ENCODE data around the gene PPP6R2. TPM values are rescaled to one million over a fixed set of nuclear protein-coding genes. Genes with fewer than 3 reads are reported as not detected.

Gene PPP6R2
- polyA plus RNA-seq, 1 donor (not counting 4 experiments of a cell fraction or from before 2014, with no cell fraction given), result 19.8 TPM

GRCh38 chr22:50317178-50317577, 25.9 kb upstream of the PPP6R2 start:
- Histone ChIP-seq H3K4me3 (ENCODE audit: control insufficient read depth in 2 of 3, extremely low read depth in 1 of 3, insufficient read depth in 2 of 3, low read depth in 1 of 3, low read length in 3 of 3) (no peak overlapping the region), H2AFZ (ENCODE audit: control insufficient read depth, low read length) (no peak overlapping the region), H3K9me3 (ENCODE audit: control insufficient read depth, low read depth, low read length) (no peaks in the 10 kb centered on the region), H3K79me2 (ENCODE audit: control insufficient read depth, insufficient read depth, low read length) (no peaks in the 10 kb centered on the region), H3K4me2 (ENCODE audit: control insufficient read depth, extremely low read depth, insufficient read depth, low read depth, low read length) (no peak overlapping the region), H3K4me1 (ENCODE audit: control insufficient read depth, extremely low read depth, insufficient read depth, low read length) (peaks cover 4% of the 10 kb centered on the region), H3K9ac (ENCODE audit: control insufficient read depth, extremely low read depth, insufficient read depth, low read length) (no peak overlapping the region), H3K9me1 (ENCODE audit: control insufficient read depth, extremely low read depth, insufficient read depth, low read length) (no peaks in the 10 kb centered on the region), H3K27me3 (ENCODE audit: control insufficient read depth, extremely low read depth, insufficient read depth, low read length) (peaks cover 20% of the 10 kb centered on the region), H3K36me3 (ENCODE audit: control insufficient read depth in 2 of 2, extremely low read depth in 1 of 2, insufficient read depth in 2 of 2, low read length in 2 of 2) (no peaks in the 10 kb centered on the region), H3K27ac (ENCODE audit: control insufficient read depth, insufficient read depth, low read length) (no peak overlapping the region), H4K20me1 (ENCODE audit: control insufficient read depth, extremely low read depth, insufficient read depth, low read length) (no peaks in the 10 kb centered on the region)
- no peak for DNase-seq (ENCODE audit: low read depth, low spot score)
- TF ChIP-seq EZH2 (IDR thresholded peaks at IDR 0.05; ENCODE audit: low read length) (no peak), CTCF (optimal IDR thresholded peaks at IDR 0.05 in 1 of 3, IDR thresholded peaks at IDR 0.05 in 1 of 3, conservative IDR thresholded peaks at IDR 0.05 in 1 of 3; ENCODE audit: extremely low read depth in 1 of 3, insufficient read depth in 2 of 3, low read length in 3 of 3) (no peak)
- FAIRE-seq, result no peak
- dilution Hi-C loops (cut with MboI; ENCODE audit: extremely low pct_ligation_motif_present, low sequenced_read_pairs), result no loop called here

- FAIRE-seq (no peak), DNase-seq (ENCODE audit: low read depth, low spot score) (no peak)
- TF ChIP-seq EZH2 (IDR thresholded peaks at IDR 0.05; ENCODE audit: low read length) (no peak), CTCF (optimal IDR thresholded peaks at IDR 0.05 in 1 of 3, IDR thresholded peaks at IDR 0.05 in 1 of 3, conservative IDR thresholded peaks at IDR 0.05 in 1 of 3; ENCODE audit: extremely low read depth in 1 of 3, insufficient read depth in 2 of 3, low read length in 3 of 3) (no peak)
- Histone ChIP-seq H3K36me3 (ENCODE audit: control insufficient read depth in 2 of 2, extremely low read depth in 1 of 2, insufficient read depth in 2 of 2, low read length in 2 of 2) (no peaks in the 10 kb centered on the region), H3K79me2 (ENCODE audit: control insufficient read depth, insufficient read depth, low read length) (no peaks in the 10 kb centered on the region), H3K9ac (ENCODE audit: control insufficient read depth, extremely low read depth, insufficient read depth, low read length) (no peak overlapping the region), H2AFZ (ENCODE audit: control insufficient read depth, low read length) (no peak overlapping the region), H3K4me1 (ENCODE audit: control insufficient read depth, extremely low read depth, insufficient read depth, low read length) (peaks cover 4% of the 10 kb centered on the region), H3K27me3 (ENCODE audit: control insufficient read depth, extremely low read depth, insufficient read depth, low read length) (peaks cover 20% of the 10 kb centered on the region), H3K9me3 (ENCODE audit: control insufficient read depth, low read depth, low read length) (no peaks in the 10 kb centered on the region), H3K4me3 (ENCODE audit: control insufficient read depth in 2 of 3, extremely low read depth in 1 of 3, insufficient read depth in 2 of 3, low read depth in 1 of 3, low read length in 3 of 3) (no peak overlapping the region), H3K9me1 (ENCODE audit: control insufficient read depth, extremely low read depth, insufficient read depth, low read length) (no peaks in the 10 kb centered on the region), H3K4me2 (ENCODE audit: control insufficient read depth, extremely low read depth, insufficient read depth, low read depth, low read length) (no peak overlapping the region), H3K27ac (ENCODE audit: control insufficient read depth, insufficient read depth, low read length) (no peak overlapping the region), H4K20me1 (ENCODE audit: control insufficient read depth, extremely low read depth, insufficient read depth, low read length) (no peaks in the 10 kb centered on the region)
- dilution Hi-C loops (cut with MboI; ENCODE audit: extremely low pct_ligation_motif_present, low sequenced_read_pairs), result no loop called here
Observed at GRCh38 chr22:50317674-50318073, 25.5 kb upstream of the PPP6R2 start.

All from keratinocyte (primary cell).